ENCODE results near the gene EEF1AKMT1.

The EEF1AKMT1 gene

GRCh38 chr13:20773194-20774080, at the start of gene EEF1AKMT1:
Gene EEF1AKMT1, minus strand, starts transcription at chr13:20773961. Its CDS starts 16,363 bp downstream, at chr13:20757598.
- TF ChIP-seq GATA3 (IDR thresholded peaks at IDR 0.05; ENCODE audit: low read depth, low read length): no peak
- TF ChIP-seq GATA2 (IDR thresholded peaks at IDR 0.05; ENCODE audit: low read depth, low read length): no peak

GRCh38 chr13:20823071-20823470, 49.3 kb upstream of the EEF1AKMT1 start:
- TF ChIP-seq GATA3 (IDR thresholded peaks at IDR 0.05; ENCODE audit: low read depth, low read length): no peak

GRCh38 chr13:20822406-20822805, 48.6 kb upstream of the EEF1AKMT1 start:
- TF ChIP-seq GATA2 (IDR thresholded peaks at IDR 0.05; ENCODE audit: low read depth, low read length): no peak
- TF ChIP-seq GATA3 (IDR thresholded peaks at IDR 0.05; ENCODE audit: low read depth, low read length): no peak

GRCh38 chr13:20819715-20820114, 46.0 kb upstream of the EEF1AKMT1 start:
- no peak for TF ChIP-seq GATA3 (IDR thresholded peaks at IDR 0.05; ENCODE audit: low read depth, low read length)
- no peak for TF ChIP-seq GATA2 (IDR thresholded peaks at IDR 0.05; ENCODE audit: low read depth, low read length)

- TF ChIP-seq GATA3 (IDR thresholded peaks at IDR 0.05; ENCODE audit: low read depth, low read length) (no peak), GATA2 (IDR thresholded peaks at IDR 0.05; ENCODE audit: low read depth, low read length) (no peak)
Measured at GRCh38 chr13:20815464-20815863, 41.7 kb upstream of the EEF1AKMT1 start.

- TF ChIP-seq GATA2 (IDR thresholded peaks at IDR 0.05; ENCODE audit: low read depth, low read length) (peak; percentile 55), GATA3 (IDR thresholded peaks at IDR 0.05; ENCODE audit: low read depth, low read length) (peak; percentile 42)
Measured at GRCh38 chr13:20814224-20814910, 40.6 kb upstream of the EEF1AKMT1 start.

GRCh38 chr13:20812890-20813289, 39.1 kb upstream of the EEF1AKMT1 start:
- TF ChIP-seq GATA3 (IDR thresholded peaks at IDR 0.05; ENCODE audit: low read depth, low read length) (no peak), GATA2 (IDR thresholded peaks at IDR 0.05; ENCODE audit: low read depth, low read length) (no peak)

- TF ChIP-seq GATA2 (IDR thresholded peaks at IDR 0.05; ENCODE audit: low read depth, low read length) (no peak), GATA3 (IDR thresholded peaks at IDR 0.05; ENCODE audit: low read depth, low read length) (no peak)
Measured at GRCh38 chr13:20810808-20811207, 37.0 kb upstream of the EEF1AKMT1 start.

- TF ChIP-seq GATA2 (IDR thresholded peaks at IDR 0.05; ENCODE audit: low read depth, low read length) (no peak), GATA3 (IDR thresholded peaks at IDR 0.05; ENCODE audit: low read depth, low read length) (no peak)
Measured at GRCh38 chr13:20808874-20809273, 35.1 kb upstream of the EEF1AKMT1 start.

- TF ChIP-seq GATA3 (IDR thresholded peaks at IDR 0.05; ENCODE audit: low read depth, low read length) (no peak), GATA2 (IDR thresholded peaks at IDR 0.05; ENCODE audit: low read depth, low read length) (no peak)
Measured at GRCh38 chr13:20803180-20803965, 29.6 kb upstream of the EEF1AKMT1 start.

- TF ChIP-seq GATA2 (IDR thresholded peaks at IDR 0.05; ENCODE audit: low read depth, low read length) (no peak), GATA3 (IDR thresholded peaks at IDR 0.05; ENCODE audit: low read depth, low read length) (no peak)
Measured at GRCh38 chr13:20801707-20802106, 27.9 kb upstream of the EEF1AKMT1 start.

- no peak for TF ChIP-seq GATA3 (IDR thresholded peaks at IDR 0.05; ENCODE audit: low read depth, low read length)
- TF ChIP-seq GATA2 (IDR thresholded peaks at IDR 0.05; ENCODE audit: low read depth, low read length): no peak
Measured at GRCh38 chr13:20799726-20800416, 26.1 kb upstream of the EEF1AKMT1 start.

GRCh38 chr13:20798027-20798426, 24.3 kb upstream of the EEF1AKMT1 start:
- TF ChIP-seq GATA3 (IDR thresholded peaks at IDR 0.05; ENCODE audit: low read depth, low read length): no peak
- TF ChIP-seq GATA2 (IDR thresholded peaks at IDR 0.05; ENCODE audit: low read depth, low read length): no peak
